ENCODE measurements around the gene P2RY14. TPM values are rescaled to one million over a fixed set of nuclear protein-coding genes. Genes with fewer than 3 reads are reported as not detected.

P2RY14 gene
- total RNA-seq, 8 experiments from 2014 or later: 0.29 to 5.6 (median 1.3) TPM

Other genes with a start within 250 kb of the P2RY14 start
- 10 to 100 TPM in 4 of 8 experiments, 1 to 10 TPM in 4; 5.9 to 15.7 (median 10.0) TPM for gene MED12L, start 192.9 kb downstream of the P2RY14 start, total RNA-seq
- gene GPR171, start 75.3 kb downstream of the P2RY14 start, total RNA-seq: 1 to 10 TPM in 7 of 8 experiments, under 1 TPM in 1; 0.92 to 4.9 (median 2.0) TPM
- 1 to 10 TPM in 4 of 8 experiments, under 1 TPM in 4; 0.17 to 1.9 (median 0.88) TPM for gene GPR87, start 38.3 kb upstream of the P2RY14 start, total RNA-seq
- gene P2RY13, start 51.0 kb upstream of the P2RY14 start, total RNA-seq: 1 to 10 TPM in 2 of 8 experiments, under 1 TPM in 6; 0.13 to 1.8 (median 0.74) TPM
- 1 to 10 TPM in 1 of 8 experiments, under 1 TPM in 7; 0.21 to 1.3 (median 0.78) TPM for gene P2RY12, start 106.2 kb upstream of the P2RY14 start, total RNA-seq
- gene IGSF10, start 182.5 kb upstream of the P2RY14 start, total RNA-seq: 1 to 10 TPM in 3 of 8 experiments, under 1 TPM in 5; 0.17 to 8.1 (median 0.77) TPM